Right forelimb (tissue), 1 donor: Measurements from ENCODE around the gene NAV1.
"Not testable (repeated sequence)": the region's sequence is repeated elsewhere in the genome, so short reads cannot be mapped to it uniquely, and the experiment has no call there.

Source experiments
- DNase-seq: peaks from one replicate; pipeline ENCODE4 v3.0.0-alpha.2; 2018

NAV1 gene

GRCh38 chr1:201503397-201504176 is 35.3 kb upstream of the NAV1 start:
- peak; percentile 64 for DNase-seq

DNA sequence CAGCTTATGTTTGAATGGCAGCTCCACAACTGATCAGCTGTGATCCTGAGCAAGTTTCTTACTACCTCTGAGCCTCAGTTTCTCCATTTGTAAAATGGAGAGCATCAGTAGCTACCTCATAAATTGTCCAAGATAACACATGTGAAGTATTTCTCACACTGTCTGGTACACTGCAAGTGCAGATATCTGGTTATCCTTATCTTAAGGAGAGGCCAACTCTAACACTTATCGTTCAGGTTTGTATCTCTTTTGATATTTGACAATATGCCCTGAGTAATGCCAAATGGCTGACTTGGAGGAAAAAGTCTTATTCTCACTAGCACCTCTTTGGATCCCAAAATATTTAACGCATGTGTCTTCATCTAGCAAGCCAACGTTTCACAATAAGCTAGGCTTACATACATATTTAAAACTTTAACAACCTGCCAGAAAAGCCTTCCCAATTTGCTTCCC is 34.7 kb upstream of the NAV1 start:
- DNase-seq: no peak

GRCh38 chr1:201504799-201505502 is 34.0 kb upstream of the NAV1 start:
- no peak for DNase-seq

- DNase-seq: no peak
Observed at GRCh38 chr1:201505503-201505890, 33.4 kb upstream of the NAV1 start.

DNA sequence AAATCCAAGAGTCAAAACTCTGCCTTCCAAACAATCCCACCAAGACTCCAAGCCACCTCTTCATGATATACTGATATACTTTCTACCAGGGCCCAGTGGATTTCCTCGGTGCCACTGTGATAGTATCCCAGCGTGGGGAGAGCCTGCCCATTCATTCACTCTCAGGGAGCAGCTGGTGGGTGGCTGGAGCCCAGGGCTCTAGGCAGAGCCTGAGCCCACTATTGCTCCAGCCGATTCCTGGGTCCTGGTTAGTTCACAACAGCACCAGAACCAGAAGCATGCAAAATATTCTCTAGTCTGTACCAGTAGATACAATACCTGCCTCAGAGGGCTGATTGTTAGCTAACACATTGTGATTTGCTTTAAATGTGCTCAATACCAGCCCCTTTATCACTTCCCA is 32.8 kb upstream of the NAV1 start:
- no peak for DNase-seq

- peak; percentile 84 for DNase-seq
Observed at GRCh38 chr1:201506557-201507359, 32.2 kb upstream of the NAV1 start, which contains the start of gene CSRP1. Gene CSRP1 (minus strand): TSS chr1:201507123. CDS start chr1:201496303, 10,820 bp downstream.

DNA sequence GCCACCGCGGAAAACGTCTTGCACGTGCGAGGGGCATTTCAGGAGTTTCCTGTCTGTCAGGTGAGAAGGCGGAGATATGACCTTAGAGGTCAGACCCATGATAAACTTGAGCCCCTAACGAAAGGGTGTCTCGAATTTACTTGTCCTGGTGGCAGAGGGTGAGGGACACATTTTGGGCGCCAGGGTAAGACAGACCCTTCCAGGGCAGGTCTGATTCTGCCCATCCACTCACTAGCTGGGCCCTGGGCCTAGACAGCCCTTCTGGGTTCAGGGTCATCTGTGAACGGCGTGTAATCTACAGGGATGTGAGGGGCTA is 31.6 kb upstream of the NAV1 start:
- no peak for DNase-seq

GRCh38 chr1:201508809-201509208 is 30.1 kb upstream of the NAV1 start:
- DNase-seq: no peak

DNA sequence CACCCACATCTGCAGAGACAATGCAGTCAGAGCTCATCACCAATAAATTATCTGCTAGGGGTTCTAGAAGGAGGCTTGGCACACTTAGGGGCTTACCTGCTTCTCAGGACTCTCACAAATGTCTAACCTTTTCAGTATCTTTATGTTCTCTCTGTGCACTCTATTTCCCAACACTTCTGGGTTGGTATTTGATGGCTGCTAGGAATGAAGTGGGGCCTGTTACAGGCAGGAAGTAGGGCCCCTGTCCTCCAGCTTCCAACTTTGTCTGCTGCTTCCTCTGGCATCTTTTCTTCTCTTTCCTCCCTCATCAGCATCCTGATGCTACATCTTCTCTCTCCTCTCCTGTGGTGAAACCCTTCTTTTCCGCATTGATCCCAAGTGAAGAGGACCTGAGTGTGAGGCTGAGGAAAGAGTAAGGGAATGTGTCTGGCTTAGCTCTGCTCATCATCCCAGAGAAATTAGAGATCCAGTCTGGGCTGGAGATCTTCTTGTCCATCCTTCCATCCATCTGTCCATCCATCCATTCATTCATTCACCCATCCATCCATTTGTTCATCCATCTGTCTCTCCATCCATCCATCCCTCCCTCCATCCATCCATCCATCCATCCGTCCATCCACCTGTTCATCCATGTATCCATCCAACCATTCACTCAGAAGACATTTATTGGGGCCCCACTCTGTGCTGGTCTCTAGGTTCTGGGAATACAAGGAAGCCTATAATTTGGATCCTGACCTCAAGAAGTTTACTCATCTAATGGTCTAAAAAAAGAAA is 29.1 kb upstream of the NAV1 start:
- DNase-seq: no peak

DNA sequence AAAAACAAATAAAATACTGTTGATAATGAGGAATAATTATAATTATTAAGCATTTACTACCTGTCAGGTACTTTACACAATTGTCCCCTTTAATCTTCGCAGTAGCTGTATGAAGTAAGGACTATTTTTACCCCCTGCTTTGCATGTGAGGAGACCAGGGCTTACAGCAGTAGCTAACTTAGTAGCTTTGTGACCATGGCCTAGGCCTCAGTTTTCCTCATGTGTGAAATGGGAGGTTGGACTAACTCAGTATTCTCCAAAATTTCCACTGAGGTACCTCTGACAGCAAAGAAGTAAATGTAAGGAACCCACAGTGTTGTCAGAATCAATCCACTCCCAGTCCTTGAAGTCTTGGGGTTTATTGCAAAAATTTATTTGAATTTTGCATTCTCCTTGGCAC is 28.2 kb upstream of the NAV1 start:
- DNase-seq: no peak

DNA sequence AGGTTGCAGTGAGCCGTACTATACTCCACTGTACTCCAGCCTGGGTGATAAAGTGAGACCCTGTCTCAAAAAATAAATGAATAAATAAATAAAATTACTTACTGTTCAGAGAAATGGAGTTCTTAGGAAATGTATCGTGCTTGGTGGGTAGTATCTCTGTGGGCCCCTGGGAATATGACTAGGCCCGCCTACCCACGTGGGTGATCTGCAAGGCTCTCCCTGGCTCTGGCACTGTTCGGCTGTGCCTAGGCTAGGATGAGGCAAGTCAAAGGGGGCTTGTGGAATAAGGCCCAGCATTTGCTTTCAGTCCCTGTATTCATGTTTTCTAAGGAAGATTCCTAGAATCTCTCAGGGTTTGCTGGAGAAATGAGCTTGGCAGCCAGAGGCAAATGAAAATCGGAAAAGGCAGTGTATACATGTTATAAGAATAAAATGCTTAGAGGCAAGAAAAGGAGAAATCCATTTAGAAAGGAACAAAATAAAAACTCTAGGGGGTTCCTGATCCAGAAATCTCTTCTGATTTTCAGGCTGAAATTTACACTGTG is 27.5 kb upstream of the NAV1 start:
- no peak for DNase-seq

GRCh38 chr1:201511941-201512539 is 26.9 kb upstream of the NAV1 start:
- DNase-seq: peak; percentile 63

DNA sequence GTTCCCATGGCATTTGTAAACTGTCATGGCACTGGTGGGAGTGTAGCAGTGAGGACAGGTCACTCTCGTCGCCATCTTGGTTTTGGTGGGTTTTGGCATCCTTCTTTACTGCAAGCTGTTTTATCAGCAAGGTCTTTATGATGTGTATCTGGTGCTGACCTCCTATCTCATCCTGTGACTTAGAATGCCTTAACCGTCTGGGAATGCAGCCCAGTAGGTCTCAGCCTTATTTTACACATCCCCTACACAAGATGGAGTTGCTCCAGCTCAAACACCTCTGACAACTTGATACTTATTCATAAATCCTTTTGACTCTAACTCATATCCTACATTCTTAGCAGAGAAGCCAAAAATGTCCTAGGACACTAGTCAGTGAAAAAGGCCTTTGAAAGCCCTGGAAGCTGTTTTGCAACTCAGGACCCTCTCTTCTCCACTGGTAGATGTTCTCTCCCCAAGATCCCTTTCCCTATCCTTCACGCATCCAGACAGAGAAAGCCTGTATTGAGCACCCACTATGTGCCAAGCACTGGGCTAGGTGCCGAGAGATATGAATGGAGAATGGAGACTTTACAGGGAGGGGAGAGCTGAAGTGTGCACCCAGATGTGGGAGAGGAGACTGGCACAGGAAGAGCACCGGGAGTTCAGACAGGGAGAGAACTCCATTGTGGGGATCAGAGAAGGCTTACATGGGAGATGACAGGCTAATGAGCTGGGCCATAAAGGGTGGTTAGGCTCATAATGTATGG is 25.3 kb upstream of the NAV1 start:
- no peak for DNase-seq

GRCh38 chr1:201514466-201514865 is 24.5 kb upstream of the NAV1 start:
- no peak for DNase-seq

DNA sequence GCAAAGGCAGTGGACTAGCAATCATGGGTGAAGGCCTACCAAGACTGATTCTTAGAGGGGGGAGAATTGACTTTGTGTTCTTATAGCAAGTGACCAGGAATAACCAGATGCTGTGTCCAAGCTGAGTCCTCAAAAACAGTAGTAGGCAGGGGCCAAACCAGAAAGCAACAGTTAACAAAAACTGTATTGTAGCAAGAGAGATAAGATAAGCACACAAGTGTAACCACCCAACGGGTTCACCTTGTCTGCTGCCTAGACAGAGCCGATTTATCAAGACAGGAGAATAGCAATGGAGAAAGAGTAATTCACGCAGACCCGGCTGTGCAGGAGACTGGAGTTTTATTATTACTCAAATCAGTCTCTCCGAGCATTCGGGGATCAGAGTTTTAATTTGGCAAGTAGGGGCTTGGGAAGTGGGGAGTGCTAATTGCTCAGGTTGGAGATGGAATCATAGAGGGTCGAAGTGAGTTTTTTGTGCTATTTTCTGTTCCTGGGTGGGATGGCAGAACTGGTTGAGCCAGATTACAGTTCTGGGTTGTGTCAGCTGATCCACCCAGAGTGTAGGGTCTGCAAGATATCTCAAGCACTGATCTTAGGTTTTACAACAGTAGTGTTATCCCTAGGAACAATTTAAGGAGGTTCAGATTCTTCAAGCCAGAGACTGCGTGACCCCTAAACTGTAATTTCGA is 23.7 kb upstream of the NAV1 start:
- no peak for DNase-seq

- no peak for DNase-seq
Observed at GRCh38 chr1:201515895-201516294, 23.0 kb upstream of the NAV1 start.

- no peak for DNase-seq
Observed at GRCh38 chr1:201516511-201517127, 22.3 kb upstream of the NAV1 start.

- no peak for DNase-seq
Observed at GRCh38 chr1:201517631-201518030, 21.3 kb upstream of the NAV1 start.

GRCh38 chr1:201518071-201518470 is 20.9 kb upstream of the NAV1 start:
- DNase-seq: no peak

DNA sequence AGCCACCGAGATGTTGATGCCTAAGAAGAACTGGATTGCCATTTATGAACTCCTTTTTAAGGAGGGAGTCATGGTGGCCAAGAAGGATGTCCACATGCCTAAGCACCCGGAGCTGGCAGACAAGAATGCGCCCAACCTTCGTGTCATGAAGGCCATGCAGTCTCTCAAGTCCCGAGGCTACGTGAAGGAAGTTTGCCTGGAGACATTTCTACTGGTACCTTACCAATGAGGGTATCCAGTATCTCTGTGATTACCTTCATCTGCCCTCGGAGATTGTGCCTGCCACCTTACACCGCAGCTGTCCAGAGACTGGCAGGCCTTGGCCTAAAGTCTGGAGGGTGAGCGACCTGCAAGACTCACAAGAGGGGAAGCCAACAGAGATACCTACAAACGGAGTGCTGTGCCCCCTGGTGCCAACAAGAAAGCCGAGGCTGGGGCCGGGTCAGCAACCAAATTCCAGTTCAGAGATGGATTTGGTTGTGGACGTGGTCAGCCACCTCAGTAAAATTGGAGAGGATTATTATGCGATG is 18.8 kb upstream of the NAV1 start:
- not testable (repeated sequence) for DNase-seq
